ENCODE results near the gene THADA.

The THADA gene

DNA sequence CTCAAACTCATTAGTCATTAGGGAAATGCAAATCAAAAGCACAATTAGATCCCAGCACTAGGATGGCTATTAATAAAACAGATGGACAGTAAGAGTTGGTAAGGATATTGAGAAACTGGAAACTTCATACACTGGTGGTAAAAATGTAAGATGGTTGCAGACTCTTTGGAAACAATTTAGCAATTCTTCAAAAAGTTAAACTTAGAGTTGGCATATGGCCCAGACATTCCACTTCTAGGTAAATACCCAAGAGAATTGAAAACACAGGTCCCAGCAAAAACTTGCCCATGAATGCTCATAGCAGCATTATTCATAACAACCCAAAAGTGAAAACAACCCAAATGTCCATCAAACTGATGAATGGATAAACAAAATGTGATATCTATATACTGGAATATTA, 284.6 kb downstream of the THADA start:
- no peak overlapping the region for H3K9ac ChIP-seq
- 0 out of 22 replicates have a peak overlapping the region, but pooled peaks of 1 of the 11 experiments have one; percentile 61 for H3K27ac ChIP-seq
- no peak overlapping the region for H3K4me3 ChIP-seq
- no peak for TF ChIP-seq Cebpa-rat (IDR thresholded peaks at IDR 0.05)
- peaks cover 18 to 75% (median 30%) of the 10 kb centered on the region in 10 experiments; a peak in 19 of 20 replicates for H3K4me1 ChIP-seq
- H3K36me3 ChIP-seq: peaks cover 0 to 28% (median 11%) of the 10 kb centered on the region in 11 experiments; a peak in 9 of 22 replicates
- H4K20me1 ChIP-seq: no peaks in the 10 kb centered on the region
- no peaks in the 10 kb centered on the region for H3K27me3 ChIP-seq
- H3K4me2 ChIP-seq: peak overlapping the region in 3 of 11 experiments; percentile 25 to 83 (median 27); a peak in 5 of 22 replicates
- peaks cover 0 to 8% (median 0%) of the 10 kb centered on the region in 11 experiments; a peak in 5 of 22 replicates for H3K9me3 ChIP-seq (replicated peaks in 1 of 11)

DNA sequence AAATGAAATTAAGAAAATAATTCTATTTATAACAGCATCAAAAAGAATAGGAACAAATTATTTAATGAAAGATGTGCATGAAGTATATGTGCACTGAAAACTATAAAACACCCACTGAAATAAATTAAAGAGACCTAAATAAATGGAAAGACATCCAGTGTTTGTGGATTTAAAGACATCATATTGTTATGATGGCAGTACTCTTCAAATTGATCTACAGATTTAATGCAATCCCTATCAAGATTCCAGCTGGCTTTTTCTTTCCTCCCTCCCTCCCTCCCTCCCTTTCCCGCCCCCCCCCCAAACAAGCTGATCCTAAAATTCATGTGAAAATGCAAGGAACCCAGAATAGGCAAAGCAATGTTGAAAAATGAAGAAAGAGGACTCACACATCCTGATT, 285.9 kb downstream of the THADA start:
- Histone ChIP-seq H4K20me1 (no peaks in the 10 kb centered on the region), H3K4me1 (peaks cover 16 to 76% (median 30%) of the 10 kb centered on the region in 10 experiments; a peak in 19 of 20 replicates), H3K4me3 (no peak overlapping the region), H3K9me3 (replicated peaks in 1 of 11) (peaks cover 0 to 8% (median 0%) of the 10 kb centered on the region in 11 experiments; a peak in 5 of 22 replicates), H3K4me2 (no peak overlapping the region), H3K27ac (no peak overlapping the region), H3K27me3 (no peaks in the 10 kb centered on the region), H3K36me3 (peaks cover 0 to 30% (median 11%) of the 10 kb centered on the region in 11 experiments; a peak in 9 of 22 replicates), H3K9ac (no peak overlapping the region)
- TF ChIP-seq Cebpa-rat (IDR thresholded peaks at IDR 0.05): no peak

DNA sequence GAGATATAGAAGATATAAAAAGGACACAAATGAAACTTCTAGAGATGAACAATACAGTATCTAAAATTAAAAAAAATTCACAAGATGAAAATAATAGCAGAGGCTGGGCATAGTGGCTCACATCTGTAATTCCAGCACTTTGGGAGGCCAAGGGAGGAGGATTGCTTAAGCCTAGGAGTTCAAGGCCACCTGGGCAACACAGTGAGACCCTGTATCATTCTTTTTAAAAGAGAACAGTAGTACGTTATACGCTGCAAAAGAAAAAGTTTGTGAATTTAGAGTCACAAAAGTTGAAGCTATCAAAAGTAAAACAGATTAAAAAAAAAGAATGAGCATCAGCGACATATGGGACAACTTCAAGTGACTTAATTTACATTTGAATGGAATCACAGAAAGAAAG, 287.9 kb downstream of the THADA start:
- Histone ChIP-seq H3K4me2 (no peak overlapping the region; a peak in 1 of 22 replicates), H3K27ac (no peak overlapping the region), H3K9me3 (replicated peaks in 1 of 11) (peaks cover 0 to 8% (median 0%) of the 10 kb centered on the region in 11 experiments; a peak in 5 of 22 replicates), H3K9ac (no peak overlapping the region), H3K36me3 (peaks cover 0 to 30% (median 12%) of the 10 kb centered on the region in 11 experiments; a peak in 9 of 22 replicates), H3K4me1 (peaks cover 7 to 77% (median 24%) of the 10 kb centered on the region in 10 experiments; a peak in 19 of 20 replicates), H4K20me1 (no peaks in the 10 kb centered on the region), H3K4me3 (no peak overlapping the region), H3K27me3 (no peaks in the 10 kb centered on the region)
- TF ChIP-seq Cebpa-rat (IDR thresholded peaks at IDR 0.05): no peak

DNA sequence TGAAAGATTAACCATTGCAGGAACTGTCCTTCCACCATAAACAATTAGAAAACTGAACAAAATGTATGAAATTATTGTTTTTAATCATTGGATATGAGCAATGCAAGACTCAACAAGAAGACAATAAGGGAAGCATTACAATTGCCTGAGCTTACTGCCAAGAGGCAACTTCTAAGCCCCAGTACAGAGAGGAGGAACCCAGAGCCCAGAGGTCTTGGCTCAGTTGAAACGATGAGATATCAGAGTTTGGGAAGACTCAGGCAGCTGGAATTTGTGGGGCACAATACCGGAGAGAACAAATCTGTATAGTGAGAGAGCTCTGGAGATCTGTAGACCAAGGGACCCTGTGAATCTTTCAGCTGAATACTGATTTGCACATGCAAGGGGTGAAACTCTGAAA, 288.8 kb downstream of the THADA start:
- Histone ChIP-seq H3K27me3 (no peaks in the 10 kb centered on the region), H3K9me3 (replicated peaks in 1 of 11) (peaks cover 0 to 8% (median 0%) of the 10 kb centered on the region in 11 experiments; a peak in 5 of 22 replicates), H3K9ac (no peak overlapping the region), H3K4me1 (peaks cover 0 to 77% (median 16%) of the 10 kb centered on the region in 10 experiments; a peak in 16 of 20 replicates), H3K36me3 (peaks cover 0 to 30% (median 12%) of the 10 kb centered on the region in 11 experiments; a peak in 9 of 22 replicates), H4K20me1 (no peaks in the 10 kb centered on the region), H3K4me3 (no peak overlapping the region), H3K4me2 (peak overlapping the region in 3 of 11 experiments; percentile 29 to 76 (median 75); a peak in 5 of 22 replicates), H3K27ac (peak overlapping the region in 3 of 11 experiments; percentile 94 to 99 (median 96); a peak in 4 of 22 replicates)
- no peak for TF ChIP-seq Cebpa-rat (IDR thresholded peaks at IDR 0.05)

DNA sequence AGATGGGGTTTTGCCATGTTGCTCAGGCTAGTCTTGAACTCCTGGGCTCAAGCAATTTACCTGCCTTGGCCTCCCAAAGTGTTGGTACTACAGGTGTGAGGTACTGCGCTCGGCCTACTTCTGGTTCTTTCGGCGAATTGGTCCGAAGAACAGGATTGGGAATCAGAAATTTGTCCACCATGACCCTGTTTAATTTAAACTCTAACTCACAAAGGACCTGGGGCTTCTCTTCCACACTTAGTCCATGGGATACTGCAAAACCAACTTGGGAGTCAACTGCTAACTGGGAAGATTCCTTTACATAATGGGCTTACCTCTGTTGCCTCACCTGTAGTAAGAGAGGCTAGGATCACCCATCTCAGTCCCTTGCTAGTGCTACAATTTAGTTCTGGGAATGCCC, 289.6 kb downstream of the THADA start:
- peaks cover 0 to 23% (median 11%) of the 10 kb centered on the region in 11 experiments; a peak in 9 of 22 replicates for H3K36me3 ChIP-seq
- H4K20me1 ChIP-seq: no peaks in the 10 kb centered on the region
- peaks cover 0 to 8% (median 0%) of the 10 kb centered on the region in 11 experiments; a peak in 5 of 22 replicates for H3K9me3 ChIP-seq (replicated peaks in 1 of 11)
- H3K27me3 ChIP-seq: no peaks in the 10 kb centered on the region
- no peak for TF ChIP-seq Cebpa-rat (IDR thresholded peaks at IDR 0.05)
- H3K9ac ChIP-seq: peak overlapping the region in 2 of 11 experiments; percentile 56 to 67; a peak in 4 of 22 replicates
- H3K4me3 ChIP-seq: no peak overlapping the region
- peak overlapping the region in 5 of 11 experiments; percentile 64 to 99 (median 94); a peak in 10 of 22 replicates for H3K27ac ChIP-seq
- peaks cover 0 to 76% (median 12%) of the 10 kb centered on the region in 10 experiments; a peak in 12 of 20 replicates for H3K4me1 ChIP-seq
- peak overlapping the region in 5 of 11 experiments; percentile 17 to 76 (median 29); a peak in 7 of 22 replicates for H3K4me2 ChIP-seq

DNA sequence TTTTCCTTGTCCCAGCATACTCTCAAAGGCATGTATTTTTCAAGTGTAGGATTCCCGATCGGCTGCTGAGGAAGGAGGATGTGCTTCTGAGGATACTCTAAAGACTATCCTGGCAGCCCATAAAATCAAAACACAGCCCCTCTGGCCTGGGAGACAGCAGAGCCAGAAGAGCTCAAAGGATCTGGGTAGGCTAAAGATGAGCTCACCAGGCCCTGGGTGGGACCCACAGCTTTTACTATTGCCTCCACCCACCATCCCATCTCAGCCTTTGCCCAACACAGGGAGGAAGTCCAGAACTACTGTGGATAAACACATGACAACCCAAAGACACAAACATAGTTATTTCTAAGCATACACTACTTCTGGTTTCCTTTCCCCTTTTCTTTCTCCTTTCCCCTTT, 290.3 kb downstream of the THADA start:
- H3K4me3 ChIP-seq: no peak overlapping the region
- H4K20me1 ChIP-seq: no peaks in the 10 kb centered on the region
- H3K27ac ChIP-seq: peak overlapping the region in 7 of 11 experiments; percentile 26 to 99 (median 85); a peak in 12 of 22 replicates
- peak overlapping the region in 6 of 11 experiments; percentile 40 to 85 (median 80); a peak in 12 of 22 replicates for H3K4me2 ChIP-seq
- no peaks in the 10 kb centered on the region for H3K27me3 ChIP-seq
- peaks cover 0 to 8% (median 0%) of the 10 kb centered on the region in 11 experiments; a peak in 5 of 22 replicates for H3K9me3 ChIP-seq (replicated peaks in 1 of 11)
- peaks cover 0 to 76% (median 15%) of the 10 kb centered on the region in 10 experiments; a peak in 12 of 20 replicates for H3K4me1 ChIP-seq
- H3K9ac ChIP-seq: peak overlapping the region in 4 of 11 experiments; percentile 64 to 86 (median 80); a peak in 8 of 22 replicates
- peaks cover 0 to 18% (median 11%) of the 10 kb centered on the region in 11 experiments; a peak in 9 of 22 replicates for H3K36me3 ChIP-seq
- TF ChIP-seq Cebpa-rat (IDR thresholded peaks at IDR 0.05): peak in 2 of 11 experiments; percentile 8 to 31; a peak in 1 of 22 replicates

DNA sequence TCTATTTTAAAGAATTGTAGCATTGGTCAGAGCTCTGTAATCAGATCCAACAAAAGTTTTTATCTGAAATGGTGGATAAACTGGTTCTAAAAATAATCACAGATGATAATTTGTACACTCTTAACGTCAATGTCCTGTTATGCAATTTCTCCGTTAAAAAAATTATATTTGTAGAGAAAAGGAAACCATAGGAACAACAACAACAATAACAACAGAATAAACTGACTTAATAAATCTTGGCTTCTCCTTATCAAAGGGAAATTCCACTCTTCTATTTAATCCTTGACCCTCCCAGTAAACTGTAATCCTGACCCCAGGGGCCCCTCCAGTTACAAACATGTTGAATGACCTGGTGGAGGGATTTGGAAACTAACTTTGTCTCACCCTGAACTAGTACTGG, 290.8 kb downstream of the THADA start:
- TF ChIP-seq Cebpa-rat (IDR thresholded peaks at IDR 0.05): no peak
- peaks cover 0 to 18% (median 11%) of the 10 kb centered on the region in 11 experiments; a peak in 9 of 22 replicates for H3K36me3 ChIP-seq
- H3K9ac ChIP-seq: peak overlapping the region in 4 of 11 experiments; percentile 64 to 86 (median 80); a peak in 8 of 22 replicates
- no peaks in the 10 kb centered on the region for H3K27me3 ChIP-seq
- peak overlapping the region in 6 of 11 experiments; percentile 40 to 85 (median 80); a peak in 12 of 22 replicates for H3K4me2 ChIP-seq
- H3K4me1 ChIP-seq: peaks cover 0 to 78% (median 16%) of the 10 kb centered on the region in 10 experiments; a peak in 12 of 20 replicates
- no peaks in the 10 kb centered on the region for H4K20me1 ChIP-seq
- peak overlapping the region in 7 of 11 experiments; percentile 26 to 99 (median 85); a peak in 12 of 22 replicates for H3K27ac ChIP-seq
- no peak overlapping the region for H3K4me3 ChIP-seq
- H3K9me3 ChIP-seq (replicated peaks in 1 of 11): peaks cover 0 to 8% (median 0%) of the 10 kb centered on the region in 11 experiments; a peak in 5 of 22 replicates

DNA sequence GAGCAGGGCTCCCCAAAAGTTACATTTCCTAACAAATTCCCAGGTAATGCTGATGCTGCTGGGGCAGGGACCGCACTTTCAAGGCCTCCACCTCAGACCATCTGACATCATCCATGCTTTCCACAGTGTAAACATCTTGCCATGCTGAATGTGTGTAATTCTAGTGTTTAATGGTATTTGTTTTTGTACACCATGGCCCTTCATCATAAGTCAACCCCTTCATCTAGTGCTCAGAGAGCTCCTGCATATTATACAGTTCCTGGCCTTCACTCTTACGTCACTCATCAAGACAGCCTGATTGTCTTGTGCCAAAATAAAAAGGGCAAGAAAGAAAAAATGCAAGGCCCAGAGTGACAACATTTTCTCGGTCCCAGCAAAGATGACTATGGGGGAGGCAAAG, 291.9 kb downstream of the THADA start:
- TF ChIP-seq Cebpa-rat (IDR thresholded peaks at IDR 0.05): no peak
- Histone ChIP-seq H3K4me1 (peaks cover 0 to 78% (median 16%) of the 10 kb centered on the region in 10 experiments; a peak in 12 of 20 replicates), H3K4me2 (peak overlapping the region in 4 of 11 experiments; percentile 77 to 85 (median 83); a peak in 8 of 22 replicates), H3K9ac (no peak overlapping the region; a peak in 1 of 22 replicates), H4K20me1 (no peaks in the 10 kb centered on the region), H3K4me3 (no peak overlapping the region), H3K27ac (peak overlapping the region in 5 of 11 experiments; percentile 0 to 99 (median 94); a peak in 8 of 22 replicates), H3K9me3 (replicated peaks in 1 of 11) (peaks cover 0 to 8% (median 0%) of the 10 kb centered on the region in 11 experiments; a peak in 3 of 22 replicates), H3K36me3 (peaks cover 0 to 18% (median 11%) of the 10 kb centered on the region in 11 experiments; a peak in 9 of 22 replicates), H3K27me3 (no peaks in the 10 kb centered on the region)
